Ishikawa (cell line): ENCODE measurements around the gene ST6GALNAC1.

Source experiments
- CEBPB ChIP-seq: IDR thresholded peaks from 2 replicates; pipeline ENCODE4 v1.6.1; 2012
- CREB1 ChIP-seq: IDR thresholded peaks from 2 replicates; pipeline ENCODE4 v1.6.1; 2012; ENCODE audit warnings: low read depth
- EGR1 ChIP-seq: IDR thresholded peaks from 2 replicates; pipeline ENCODE4 v1.6.1; 2012
- EP300 ChIP-seq: IDR thresholded peaks from 2 replicates; pipeline ENCODE4 v1.6.1; 2012; ENCODE audit warnings: borderline replicate concordance
- FOXM1 ChIP-seq: IDR thresholded peaks from 2 replicates; pipeline ENCODE4 v1.6.1; 2012; ENCODE audit warnings: low read depth, borderline replicate concordance
- NFIC ChIP-seq: IDR thresholded peaks from 2 replicates; pipeline ENCODE4 v1.6.1; 2012
- RAD21 ChIP-seq: IDR thresholded peaks from 2 replicates; pipeline ENCODE4 v1.6.1; 2012; ENCODE audit warnings: low read depth
- TAF1 ChIP-seq: IDR thresholded peaks from 2 replicates; pipeline ENCODE4 v1.6.1; 2012; ENCODE audit warnings: low read depth, mild to moderate bottlenecking
- TCF12 ChIP-seq: IDR thresholded peaks from 2 replicates; pipeline ENCODE4 v1.6.1; 2012; ENCODE audit warnings: low read depth
- TEAD4 ChIP-seq: IDR thresholded peaks from 2 replicates; pipeline ENCODE4 v1.6.1; 2012
- YY1 ChIP-seq: IDR thresholded peaks from 2 replicates; pipeline ENCODE4 v1.6.1; 2012; ENCODE audit warnings: low read depth
- ZBTB7A ChIP-seq: IDR thresholded peaks from 2 replicates; pipeline ENCODE4 v1.6.1; 2012; ENCODE audit warnings: low read depth
- TF ChIP-seq, protein P1 (sequence below): IDR thresholded peaks from 2 replicates; pipeline ENCODE4 v1.6.1; 2012; ENCODE audit warnings: low read depth, mild to moderate bottlenecking
- TF ChIP-seq, protein P2 (sequence below): IDR thresholded peaks from 2 replicates; pipeline ENCODE4 v1.6.1; 2012
- TF ChIP-seq, protein P3 (sequence below): IDR thresholded peaks from 2 replicates; pipeline ENCODE4 v1.6.1; 2012

The ST6GALNAC1 gene

DNA sequence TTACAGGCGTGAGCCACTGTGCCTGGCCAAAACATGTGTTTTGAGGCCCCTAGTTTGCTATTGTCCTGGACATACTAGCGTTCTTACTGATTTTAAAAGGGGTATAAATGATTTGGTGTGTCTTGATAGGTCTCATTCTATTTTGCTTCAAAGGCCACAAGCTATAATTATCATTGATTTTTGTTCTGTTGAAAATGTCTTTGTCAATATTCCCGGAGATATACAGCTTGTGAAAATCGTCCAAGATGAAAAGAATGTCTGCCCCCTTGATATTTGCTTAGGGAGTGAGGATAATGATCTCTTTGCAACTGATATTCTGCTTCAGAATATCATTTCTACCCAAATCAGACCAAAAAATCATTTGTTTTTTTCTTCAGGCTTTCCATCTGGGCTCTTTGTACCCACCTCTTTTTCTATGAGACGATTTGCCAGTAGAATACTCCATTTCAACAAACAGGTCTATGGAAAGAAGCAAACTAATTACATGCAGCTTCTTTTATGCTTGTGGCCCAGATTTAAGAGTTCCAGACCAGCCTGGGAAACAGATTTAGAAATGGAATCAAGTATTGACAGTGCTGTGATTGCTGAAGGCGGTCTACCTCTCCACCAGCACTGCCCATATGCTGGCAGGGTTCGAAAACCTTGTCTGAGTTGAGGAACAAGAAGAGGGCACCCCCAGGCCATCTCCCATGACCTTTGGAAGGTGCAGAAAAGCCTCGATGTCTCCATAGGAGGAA lies 14.1 kb upstream of the ST6GALNAC1 start:
- TF ChIP-seq RAD21 (no peak), TAF1 (no peak)

DNA sequence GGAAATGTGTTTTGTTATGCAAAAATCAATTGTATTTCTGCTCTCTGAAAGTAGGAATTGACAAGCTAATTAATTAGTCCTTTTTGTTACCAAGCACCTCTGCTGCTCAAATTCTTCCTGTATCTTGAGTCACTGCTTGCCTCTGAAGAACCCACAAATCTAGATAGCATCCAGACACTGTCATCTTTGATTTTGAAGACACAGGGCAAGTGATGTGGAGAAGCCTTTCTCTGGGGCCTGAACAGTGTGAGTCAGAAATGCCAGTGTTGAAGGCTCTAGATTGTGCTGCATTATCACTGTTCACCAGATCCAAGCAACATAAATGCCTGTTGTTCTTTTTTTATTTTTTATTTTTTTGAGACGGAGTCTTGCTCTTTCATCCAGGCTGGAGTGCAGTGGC lies 10.9 kb upstream of the ST6GALNAC1 start:
- TF ChIP-seq TAF1 (no peak), TEAD4 (no peak), YY1 (no peak), FOXM1 (no peak), CREB1 (no peak), TCF12 (no peak), NFIC (no peak), RAD21 (no peak)
- TF ChIP-seq, protein P1, sequence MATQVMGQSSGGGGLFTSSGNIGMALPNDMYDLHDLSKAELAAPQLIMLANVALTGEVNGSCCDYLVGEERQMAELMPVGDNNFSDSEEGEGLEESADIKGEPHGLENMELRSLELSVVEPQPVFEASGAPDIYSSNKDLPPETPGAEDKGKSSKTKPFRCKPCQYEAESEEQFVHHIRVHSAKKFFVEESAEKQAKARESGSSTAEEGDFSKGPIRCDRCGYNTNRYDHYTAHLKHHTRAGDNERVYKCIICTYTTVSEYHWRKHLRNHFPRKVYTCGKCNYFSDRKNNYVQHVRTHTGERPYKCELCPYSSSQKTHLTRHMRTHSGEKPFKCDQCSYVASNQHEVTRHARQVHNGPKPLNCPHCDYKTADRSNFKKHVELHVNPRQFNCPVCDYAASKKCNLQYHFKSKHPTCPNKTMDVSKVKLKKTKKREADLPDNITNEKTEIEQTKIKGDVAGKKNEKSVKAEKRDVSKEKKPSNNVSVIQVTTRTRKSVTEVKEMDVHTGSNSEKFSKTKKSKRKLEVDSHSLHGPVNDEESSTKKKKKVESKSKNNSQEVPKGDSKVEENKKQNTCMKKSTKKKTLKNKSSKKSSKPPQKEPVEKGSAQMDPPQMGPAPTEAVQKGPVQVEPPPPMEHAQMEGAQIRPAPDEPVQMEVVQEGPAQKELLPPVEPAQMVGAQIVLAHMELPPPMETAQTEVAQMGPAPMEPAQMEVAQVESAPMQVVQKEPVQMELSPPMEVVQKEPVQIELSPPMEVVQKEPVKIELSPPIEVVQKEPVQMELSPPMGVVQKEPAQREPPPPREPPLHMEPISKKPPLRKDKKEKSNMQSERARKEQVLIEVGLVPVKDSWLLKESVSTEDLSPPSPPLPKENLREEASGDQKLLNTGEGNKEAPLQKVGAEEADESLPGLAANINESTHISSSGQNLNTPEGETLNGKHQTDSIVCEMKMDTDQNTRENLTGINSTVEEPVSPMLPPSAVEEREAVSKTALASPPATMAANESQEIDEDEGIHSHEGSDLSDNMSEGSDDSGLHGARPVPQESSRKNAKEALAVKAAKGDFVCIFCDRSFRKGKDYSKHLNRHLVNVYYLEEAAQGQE: no peak
- TF ChIP-seq, protein P2, sequence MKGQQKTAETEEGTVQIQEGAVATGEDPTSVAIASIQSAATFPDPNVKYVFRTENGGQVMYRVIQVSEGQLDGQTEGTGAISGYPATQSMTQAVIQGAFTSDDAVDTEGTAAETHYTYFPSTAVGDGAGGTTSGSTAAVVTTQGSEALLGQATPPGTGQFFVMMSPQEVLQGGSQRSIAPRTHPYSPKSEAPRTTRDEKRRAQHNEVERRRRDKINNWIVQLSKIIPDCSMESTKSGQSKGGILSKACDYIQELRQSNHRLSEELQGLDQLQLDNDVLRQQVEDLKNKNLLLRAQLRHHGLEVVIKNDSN: no peak
- TF ChIP-seq, protein P3, sequence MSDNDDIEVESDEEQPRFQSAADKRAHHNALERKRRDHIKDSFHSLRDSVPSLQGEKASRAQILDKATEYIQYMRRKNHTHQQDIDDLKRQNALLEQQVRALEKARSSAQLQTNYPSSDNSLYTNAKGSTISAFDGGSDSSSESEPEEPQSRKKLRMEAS: no peak

DNA sequence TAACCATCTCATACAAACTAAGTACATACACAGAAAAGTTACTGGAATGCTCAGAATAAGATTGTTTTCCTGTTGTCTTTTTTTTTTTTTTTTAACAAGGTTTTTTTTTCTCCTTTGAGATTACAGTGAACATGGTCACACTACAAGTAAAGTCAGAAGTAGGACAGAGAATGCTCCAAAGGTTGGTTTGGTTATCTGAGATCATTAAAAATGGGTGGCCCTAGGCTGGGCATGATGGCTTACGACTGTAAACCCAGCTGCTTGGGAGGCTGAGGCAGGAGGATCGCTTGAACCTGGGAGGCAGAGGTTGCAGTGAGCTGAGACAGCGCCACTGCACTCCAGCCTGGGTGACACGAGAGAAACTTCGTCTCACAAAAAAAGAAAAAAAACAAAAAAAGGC lies 6.9 kb upstream of the ST6GALNAC1 start:
- TF ChIP-seq TCF12 (no peak), RAD21 (no peak), FOXM1 (no peak), EGR1 (no peak), YY1 (no peak), EP300 (no peak), NFIC (no peak), ZBTB7A (no peak), CEBPB (no peak), TAF1 (no peak), CREB1 (no peak), TEAD4 (no peak)
- TF ChIP-seq, protein P2: no peak
- TF ChIP-seq, protein P1: no peak
- TF ChIP-seq, protein P3: no peak

DNA sequence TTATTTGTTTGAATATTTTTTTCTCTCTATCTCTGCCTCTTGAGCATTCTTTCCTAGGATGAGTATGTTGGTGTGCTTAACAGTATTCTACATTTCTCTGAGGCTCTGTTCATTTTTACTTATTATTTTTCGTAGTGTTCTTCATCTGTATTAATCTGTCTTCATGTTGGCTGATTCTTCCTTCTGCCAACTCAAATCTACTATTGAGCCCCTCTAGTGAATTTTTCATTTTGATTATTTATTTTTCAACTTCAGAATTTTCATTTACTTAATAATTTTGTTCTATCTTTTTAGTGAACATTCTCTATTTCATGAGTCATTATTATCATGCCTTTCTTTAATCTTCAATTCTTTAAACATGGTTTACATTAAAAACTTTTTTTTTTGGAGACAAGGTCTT lies 3.2 kb upstream of the ST6GALNAC1 start:
- TF ChIP-seq YY1: no peak

DNA sequence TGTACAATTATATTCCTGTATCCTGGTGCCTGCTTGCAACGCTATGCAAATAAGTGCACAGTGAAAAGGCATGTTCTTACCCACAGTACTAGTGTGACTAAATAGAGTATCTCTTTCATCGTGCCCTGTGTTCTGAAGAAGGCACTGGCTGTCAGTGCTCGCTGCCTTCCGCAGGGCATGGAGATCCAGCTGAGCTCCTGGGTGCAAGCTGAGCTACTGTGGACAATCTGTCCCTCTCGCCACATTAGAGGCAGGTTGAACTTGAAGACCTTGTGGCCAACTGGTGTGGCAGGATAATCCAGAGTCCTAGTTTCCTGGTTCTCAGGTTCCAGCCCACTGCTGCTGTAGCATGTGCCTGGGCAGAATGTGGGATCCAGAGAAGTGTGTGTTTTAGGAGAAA lies 1.9 kb upstream of the ST6GALNAC1 start:
- TF ChIP-seq CREB1: no peak
- TF ChIP-seq, protein P3: peak; percentile 51; the same call in 1 of the 2 replicates
- peak; percentile 22; the same call in 1 of the 2 replicates for TF ChIP-seq TAF1

DNA sequence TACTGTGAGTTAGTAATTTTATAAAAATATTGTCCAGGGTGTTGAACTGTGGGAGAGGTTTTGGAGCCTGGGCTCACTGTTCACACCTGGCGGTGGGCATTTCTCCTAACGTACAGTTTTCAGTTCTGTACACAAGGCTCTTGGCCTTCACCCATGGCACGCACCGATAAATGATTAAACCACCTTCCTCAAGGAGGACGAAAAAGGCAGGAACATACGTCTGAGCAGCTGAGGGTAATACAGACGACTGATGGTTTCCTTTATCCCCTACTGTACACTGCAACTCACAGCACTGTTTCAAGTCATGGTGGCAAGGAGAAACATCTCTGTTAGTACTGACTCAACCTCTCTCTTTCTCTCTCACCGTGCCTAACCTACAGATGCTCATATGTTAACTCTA lies 1.4 kb upstream of the ST6GALNAC1 start:
- no peak for TF ChIP-seq CREB1
- TF ChIP-seq CEBPB: no peak
- TF ChIP-seq YY1: no peak
- TF ChIP-seq, protein P1: no peak
- TF ChIP-seq ZBTB7A: no peak
- TF ChIP-seq, protein P2: no peak
- TF ChIP-seq EGR1: no peak
- TF ChIP-seq TCF12: no peak
- no peak for TF ChIP-seq EP300
- TF ChIP-seq, protein P3: no peak
- TF ChIP-seq NFIC: no peak
- no peak for TF ChIP-seq TAF1
- no peak for TF ChIP-seq FOXM1
